MM.1S (cell line): Measurements from ENCODE around the gene PROP1.

ENCODE experiments used
- CTCF ChIP-seq: fragments of 300-600 bp; sonication (generic); IDR thresholded peaks from 2 replicates; pipeline ENCODE4 v1.5.1; 2016; ENCODE audit warnings: antibody characterized with exemption, low read length, mixed read lengths
- EZH2 ChIP-seq: fragments of 300-600 bp; sonication (generic); optimal IDR thresholded peaks from 2 replicates; pipeline ENCODE3; 2017; ENCODE audit warnings: low read depth, mild to moderate bottlenecking, antibody characterized with exemption, low read length, mixed read lengths
- EZH2phosphoT487 ChIP-seq: fragments of 300-600 bp; sonication (generic); IDR thresholded peaks from 2 replicates; pipeline ENCODE4 v1.6.1; 2018; ENCODE audit warnings: antibody characterized with exemption, low read length

GRCh38 chr5:177957241-177957640 lies 38.8 kb downstream of the PROP1 start:
- TF ChIP-seq CTCF (no peak), EZH2 (no peak), EZH2phosphoT487 (no peak)
